HG03159 (cell line): ENCODE data around the gene PCDHB13.
"Not testable (repeated sequence)": the region's sequence is repeated elsewhere in the genome, so short reads cannot be mapped to it uniquely, and the experiment has no call there.

Source experiments
- ATAC-seq: cut with Tn5 transposase; IDR thresholded peaks from one replicate; pipeline ENCODE4 v1.9.1; 2021; ENCODE audit warnings: mild to moderate bottlenecking, moderate library complexity; ENCODE audit not compliant: unreplicated experiment

The PCDHB13 gene

DNA sequence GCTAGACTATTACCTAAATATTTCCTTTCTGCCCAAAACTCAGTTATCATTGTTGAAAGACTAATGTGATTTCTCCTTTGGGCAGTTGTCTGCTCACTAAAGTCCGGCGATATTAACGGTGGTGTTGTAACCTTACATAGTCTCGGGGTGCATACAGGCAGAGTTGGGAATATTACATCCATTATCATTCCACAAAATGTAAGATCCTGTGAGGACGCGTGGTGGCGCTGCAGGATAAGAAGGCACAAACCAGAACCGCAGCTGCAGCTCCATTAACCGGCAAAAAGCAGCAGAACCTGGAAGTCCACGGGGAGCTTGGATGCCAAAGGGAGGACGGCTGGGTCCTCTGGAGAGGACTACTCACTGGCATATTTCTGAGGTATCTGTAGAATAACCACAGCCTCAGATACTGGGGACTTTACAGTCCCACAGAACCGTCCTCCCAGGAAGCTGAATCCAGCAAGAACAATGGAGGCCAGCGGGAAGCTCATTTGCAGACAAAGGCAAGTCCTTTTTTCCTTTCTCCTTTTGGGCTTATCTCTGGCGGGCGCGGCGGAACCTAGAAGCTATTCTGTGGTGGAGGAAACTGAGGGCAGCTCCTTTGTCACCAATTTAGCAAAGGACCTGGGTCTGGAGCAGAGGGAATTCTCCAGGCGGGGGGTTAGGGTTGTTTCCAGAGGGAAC is at the start of gene PCDHB13:
Gene PCDHB13 (plus strand): TSS at position 264 of the 684 bp plus-strand sequence. CDS start 205 bp downstream, at position 469.
- not testable (repeated sequence) for ATAC-seq

DNA sequence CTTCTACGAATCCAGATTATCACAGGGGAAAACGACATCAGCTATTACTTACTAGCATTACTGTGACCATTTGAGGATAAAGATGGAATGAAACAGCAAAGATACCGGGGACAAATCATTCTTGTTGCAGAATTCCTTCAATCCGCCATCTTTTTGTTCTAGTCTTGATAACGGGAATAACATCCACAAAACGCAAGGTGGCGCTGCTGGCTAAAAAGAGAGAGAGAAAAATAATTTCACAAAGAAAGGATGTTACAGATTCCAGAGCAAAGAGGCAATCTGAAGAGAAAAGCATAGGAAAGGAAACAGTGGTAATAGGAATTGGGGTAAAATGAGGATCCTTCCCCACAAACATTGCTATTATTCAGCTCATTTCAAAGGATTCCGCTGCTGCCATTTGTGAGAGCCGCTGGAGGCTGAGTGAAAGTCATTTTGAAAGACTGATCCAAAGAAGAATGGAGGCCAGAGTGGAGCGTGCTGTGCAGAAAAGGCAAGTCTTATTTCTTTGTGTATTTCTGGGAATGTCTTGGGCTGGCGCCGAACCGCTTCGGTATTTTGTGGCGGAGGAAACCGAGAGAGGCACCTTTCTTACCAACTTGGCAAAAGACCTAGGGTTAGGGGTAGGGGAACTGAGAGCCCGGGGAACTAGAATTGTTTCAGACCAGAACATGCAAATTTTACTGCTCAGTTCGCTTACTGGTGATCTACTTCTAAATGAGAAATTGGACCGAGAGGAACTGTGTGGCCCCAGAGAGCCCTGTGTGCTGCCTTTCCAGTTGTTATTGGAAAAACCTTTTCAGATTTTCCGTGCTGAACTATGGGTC is 41.1 kb upstream of the PCDHB13 start, which contains the start of gene PCDHB7:
Gene PCDHB7 (plus strand): TSS at position 264 of the 824 bp plus-strand sequence. CDS start 192 bp downstream, at position 456.
- no peak for ATAC-seq

DNA sequence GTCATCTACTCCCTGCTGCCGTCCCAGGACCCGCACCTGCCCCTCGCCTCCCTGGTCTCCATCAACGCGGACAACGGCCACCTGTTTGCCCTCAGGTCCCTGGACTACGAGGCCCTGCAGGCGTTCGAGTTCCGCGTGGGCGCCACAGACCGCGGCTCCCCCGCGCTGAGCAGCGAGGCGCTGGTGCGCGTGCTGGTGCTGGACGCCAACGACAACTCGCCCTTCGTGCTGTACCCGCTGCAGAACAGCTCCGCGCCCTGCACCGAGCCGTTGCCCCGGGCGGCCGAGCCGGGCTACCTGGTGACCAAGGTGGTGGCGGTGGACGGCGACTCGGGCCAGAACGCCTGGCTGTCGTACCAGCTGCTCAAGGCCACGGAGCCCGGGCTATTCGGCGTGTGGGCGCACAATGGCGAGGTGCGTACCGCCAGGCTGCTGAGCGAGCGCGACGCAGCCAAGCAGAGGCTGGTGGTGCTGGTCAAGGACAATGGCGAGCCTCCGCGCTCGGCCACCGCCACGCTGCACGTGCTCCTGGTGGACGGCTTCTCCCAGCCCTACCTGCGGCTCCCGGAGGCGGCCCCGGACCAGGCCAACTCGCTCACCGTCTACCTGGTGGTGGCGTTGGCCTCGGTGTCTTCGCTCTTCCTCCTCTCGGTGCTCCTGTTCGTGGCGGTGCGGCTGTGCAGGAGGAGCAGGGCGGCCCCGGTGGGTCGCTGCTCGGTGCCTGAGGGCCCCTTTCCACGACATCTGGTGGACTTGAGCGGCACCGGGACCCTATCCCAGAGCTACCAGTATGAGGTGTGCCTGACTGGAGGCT is 39.2 kb upstream of the PCDHB13 start:
- not testable (repeated sequence) for ATAC-seq

DNA sequence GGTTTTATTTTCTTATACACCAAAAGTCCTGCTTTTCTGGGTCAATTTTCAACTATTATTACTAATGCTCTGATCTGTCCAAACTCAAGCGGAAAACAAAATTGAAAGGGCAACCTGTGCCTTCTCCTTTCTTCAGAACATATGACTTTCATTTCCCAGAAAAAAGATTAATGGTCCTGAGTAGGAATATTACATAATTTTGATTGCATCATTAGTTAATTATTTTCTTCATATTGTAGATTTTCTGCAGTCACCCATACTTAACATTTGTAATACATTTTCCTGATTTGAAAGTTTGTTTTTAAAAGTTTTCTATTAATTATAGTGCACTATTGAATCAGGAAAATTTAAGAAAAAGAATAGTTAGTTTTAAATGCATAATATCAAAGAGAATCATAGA is 37.8 kb upstream of the PCDHB13 start:
- no peak for ATAC-seq

DNA sequence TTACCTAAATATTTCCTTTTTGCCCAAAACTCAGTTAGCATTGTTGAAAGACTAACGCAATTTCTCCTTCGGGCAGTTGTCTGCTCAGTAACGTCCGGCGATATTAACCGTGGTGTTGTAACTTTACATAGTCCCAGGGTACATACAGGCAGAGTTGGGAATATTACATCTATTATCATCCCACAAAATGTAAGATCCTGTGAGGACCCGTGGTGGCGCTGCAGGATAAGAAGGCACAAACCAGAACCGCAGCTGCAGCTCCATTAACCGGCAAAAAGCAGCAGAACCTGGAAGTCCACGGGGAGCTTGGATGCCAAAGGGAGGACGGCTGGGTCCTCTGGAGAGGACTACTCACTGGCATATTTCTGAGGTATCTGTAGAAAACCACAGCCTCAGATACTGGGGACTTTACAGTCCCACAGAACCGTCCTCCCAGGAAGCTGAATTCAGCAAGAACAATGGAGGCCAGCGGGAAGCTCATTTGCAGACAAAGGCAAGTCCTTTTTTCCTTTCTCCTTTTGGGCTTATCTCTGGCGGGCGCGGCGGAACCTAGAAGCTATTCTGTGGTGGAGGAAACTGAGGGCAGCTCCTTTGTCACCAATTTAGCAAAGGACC is 36.0 kb upstream of the PCDHB13 start, which contains the start of gene PCDHB8:
Gene PCDHB8 (plus strand): TSS at position 214 of the 615 bp plus-strand sequence. CDS start 245 bp downstream, at position 459.
- ATAC-seq: not testable (repeated sequence)

DNA sequence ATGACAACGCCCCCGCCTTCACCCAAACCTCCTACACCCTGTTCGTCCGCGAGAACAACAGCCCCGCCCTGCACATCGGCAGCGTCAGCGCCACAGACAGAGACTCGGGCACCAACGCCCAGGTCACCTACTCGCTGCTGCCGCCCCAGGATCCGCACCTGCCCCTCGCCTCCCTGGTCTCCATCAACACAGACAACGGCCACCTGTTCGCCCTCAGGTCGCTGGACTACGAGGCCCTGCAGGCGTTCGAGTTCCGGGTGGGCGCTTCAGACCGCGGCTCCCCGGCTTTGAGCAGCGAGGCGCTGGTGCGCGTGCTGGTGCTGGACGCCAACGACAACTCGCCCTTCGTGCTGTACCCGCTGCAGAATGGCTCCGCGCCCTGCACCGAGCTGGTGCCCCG is 34.3 kb upstream of the PCDHB13 start:
- ATAC-seq: not testable (repeated sequence)

DNA sequence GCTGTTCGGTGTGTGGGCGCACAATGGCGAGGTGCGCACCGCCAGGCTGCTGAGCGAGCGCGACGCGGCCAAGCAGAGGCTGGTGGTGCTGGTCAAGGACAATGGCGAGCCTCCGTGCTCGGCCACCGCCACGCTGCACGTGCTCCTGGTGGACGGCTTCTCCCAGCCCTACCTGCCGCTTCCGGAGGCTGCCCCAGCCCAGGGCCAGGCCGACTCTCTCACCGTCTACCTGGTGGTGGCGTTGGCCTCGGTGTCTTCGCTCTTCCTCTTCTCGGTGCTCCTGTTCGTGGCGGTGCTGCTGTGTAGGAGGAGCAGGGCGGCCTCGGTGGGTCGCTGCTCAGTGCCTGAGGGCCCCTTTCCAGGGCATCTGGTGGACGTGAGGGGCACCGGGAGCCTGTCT is 33.8 kb upstream of the PCDHB13 start:
- ATAC-seq: not testable (repeated sequence)

DNA sequence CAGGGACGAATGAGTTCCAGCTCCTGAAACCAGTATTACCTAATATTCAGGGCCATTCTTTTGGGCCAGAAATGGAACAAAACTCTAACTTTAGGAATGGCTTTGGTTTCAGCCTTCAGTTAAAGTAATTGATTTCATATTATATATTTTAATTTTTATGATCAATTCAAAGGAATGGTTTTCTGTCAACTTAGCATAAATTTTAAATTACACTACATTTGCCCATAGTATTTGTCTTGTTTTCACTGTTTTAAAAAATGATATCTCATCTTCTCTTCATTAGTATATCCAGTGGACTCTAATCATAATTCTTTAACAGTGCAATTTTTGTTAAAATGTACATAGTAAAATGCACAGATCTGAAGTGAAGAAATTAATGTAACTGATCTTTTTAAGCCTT is 33.4 kb upstream of the PCDHB13 start:
- ATAC-seq: no peak

DNA sequence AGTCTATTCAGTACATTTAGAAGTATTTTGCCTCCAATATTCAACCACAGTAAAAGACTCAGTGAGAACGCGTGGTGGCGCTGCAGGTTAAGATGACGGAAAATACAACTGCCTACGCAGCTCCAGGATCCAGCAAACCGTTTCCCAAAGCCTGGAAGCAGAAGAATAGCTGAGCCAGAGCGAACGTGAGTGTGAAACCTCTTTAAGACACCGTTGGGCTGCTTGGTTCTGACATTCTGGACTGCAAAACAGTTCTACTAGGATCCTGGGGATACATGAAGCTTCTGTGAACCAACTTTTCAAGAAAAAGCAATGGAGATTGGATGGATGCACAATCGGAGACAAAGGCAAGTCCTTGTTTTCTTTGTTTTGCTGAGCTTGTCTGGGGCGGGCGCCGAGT is 31.5 kb upstream of the PCDHB13 start, which contains the start of gene PCDHB16:
Gene PCDHB16 (plus strand): TSS at position 140 of the 400 bp plus-strand sequence. CDS start 173 bp downstream, at position 313.
- no peak for ATAC-seq

DNA sequence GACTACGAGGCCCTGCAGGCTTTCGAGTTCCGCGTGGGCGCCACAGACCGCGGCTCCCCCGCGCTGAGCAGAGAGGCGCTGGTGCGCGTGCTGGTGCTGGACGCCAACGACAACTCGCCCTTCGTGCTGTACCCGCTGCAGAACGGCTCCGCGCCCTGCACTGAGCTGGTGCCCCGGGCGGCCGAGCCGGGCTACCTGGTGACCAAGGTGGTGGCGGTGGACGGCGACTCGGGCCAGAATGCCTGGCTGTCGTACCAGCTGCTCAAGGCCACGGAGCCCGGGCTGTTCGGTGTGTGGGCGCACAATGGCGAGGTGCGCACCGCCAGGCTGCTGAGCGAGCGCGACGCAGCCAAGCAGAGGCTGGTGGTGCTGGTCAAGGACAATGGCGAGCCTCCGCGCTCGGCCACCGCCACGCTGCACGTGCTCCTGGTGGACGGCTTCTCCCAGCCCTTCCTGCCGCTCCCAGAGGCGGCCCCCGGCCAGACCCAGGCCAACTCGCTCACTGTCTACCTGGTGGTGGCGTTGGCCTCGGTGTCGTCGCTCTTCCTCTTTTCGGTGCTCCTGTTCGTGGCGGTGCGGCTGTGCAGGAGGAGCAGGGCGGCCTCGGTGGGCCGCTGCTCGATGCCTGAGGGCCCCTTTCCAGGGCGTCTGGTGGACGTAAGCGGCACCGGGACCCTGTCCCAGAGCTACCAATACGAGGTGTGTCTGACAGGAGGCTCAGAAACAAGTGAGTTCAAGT is 29.4 kb upstream of the PCDHB13 start:
- ATAC-seq: not testable (repeated sequence)

DNA sequence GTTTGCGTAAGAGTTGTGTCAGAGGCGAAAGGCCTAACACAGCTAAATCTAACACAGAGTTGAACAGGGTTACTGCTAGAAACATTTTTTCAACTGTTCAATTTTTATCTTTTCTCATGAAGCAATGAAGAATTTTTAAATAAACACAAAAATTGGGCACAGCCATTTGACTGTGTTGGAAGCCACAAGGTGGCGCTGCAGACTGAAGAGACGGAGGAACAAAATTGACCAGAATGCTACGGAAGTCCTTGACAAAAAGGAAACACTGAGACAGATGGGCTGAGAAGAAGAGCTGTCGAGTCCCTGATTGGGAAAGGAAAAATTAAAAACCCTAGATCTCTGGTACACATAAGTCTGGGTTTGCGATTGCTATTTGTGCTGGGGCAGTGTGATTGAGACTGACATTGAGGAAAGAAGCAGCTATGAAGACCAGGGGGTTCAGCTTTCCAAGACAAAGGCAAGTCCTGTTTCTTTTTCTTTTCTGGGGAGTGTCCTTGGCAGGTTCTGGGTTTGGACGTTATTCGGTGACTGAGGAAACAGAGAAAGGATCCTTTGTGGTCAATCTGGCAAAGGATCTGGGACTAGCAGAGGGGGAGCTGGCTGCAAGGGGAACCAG is 26.7 kb upstream of the PCDHB13 start, which contains the start of gene PCDHB9:
Gene PCDHB9 (plus strand): TSS at position 265 of the 616 bp plus-strand sequence. CDS start 158 bp downstream, at position 423.
- no peak for ATAC-seq

DNA sequence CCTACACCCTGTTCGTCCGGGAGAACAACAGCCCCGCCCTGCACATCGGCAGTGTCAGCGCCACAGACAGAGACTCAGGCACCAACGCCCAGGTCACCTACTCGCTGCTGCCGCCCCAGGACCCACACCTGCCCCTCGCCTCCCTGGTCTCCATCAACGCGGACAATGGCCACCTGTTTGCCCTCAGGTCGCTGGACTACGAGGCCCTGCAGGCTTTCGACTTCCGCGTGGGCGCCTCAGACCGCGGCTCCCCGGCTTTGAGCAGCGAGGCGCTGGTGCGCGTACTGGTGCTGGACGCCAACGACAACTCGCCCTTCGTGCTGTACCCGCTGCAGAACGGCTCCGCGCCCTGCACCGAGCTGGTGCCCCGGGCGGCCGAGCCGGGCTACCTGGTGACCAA is 25.0 kb upstream of the PCDHB13 start:
- ATAC-seq: not testable (repeated sequence)

DNA sequence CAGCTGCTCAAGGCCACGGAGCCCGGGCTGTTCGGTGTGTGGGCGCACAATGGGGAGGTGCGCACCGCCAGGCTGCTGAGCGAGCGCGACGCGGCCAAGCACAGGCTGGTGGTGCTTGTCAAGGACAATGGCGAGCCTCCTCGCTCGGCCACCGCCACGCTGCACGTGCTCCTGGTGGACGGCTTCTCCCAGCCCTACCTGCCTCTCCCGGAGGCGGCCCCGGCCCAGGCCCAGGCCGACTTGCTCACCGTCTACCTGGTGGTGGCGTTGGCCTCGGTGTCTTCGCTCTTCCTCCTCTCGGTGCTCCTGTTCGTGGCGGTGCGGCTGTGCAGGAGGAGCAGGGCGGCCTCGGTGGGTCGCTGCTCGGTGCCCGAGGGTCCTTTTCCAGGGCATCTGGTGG is 24.6 kb upstream of the PCDHB13 start:
- not testable (repeated sequence) for ATAC-seq

DNA sequence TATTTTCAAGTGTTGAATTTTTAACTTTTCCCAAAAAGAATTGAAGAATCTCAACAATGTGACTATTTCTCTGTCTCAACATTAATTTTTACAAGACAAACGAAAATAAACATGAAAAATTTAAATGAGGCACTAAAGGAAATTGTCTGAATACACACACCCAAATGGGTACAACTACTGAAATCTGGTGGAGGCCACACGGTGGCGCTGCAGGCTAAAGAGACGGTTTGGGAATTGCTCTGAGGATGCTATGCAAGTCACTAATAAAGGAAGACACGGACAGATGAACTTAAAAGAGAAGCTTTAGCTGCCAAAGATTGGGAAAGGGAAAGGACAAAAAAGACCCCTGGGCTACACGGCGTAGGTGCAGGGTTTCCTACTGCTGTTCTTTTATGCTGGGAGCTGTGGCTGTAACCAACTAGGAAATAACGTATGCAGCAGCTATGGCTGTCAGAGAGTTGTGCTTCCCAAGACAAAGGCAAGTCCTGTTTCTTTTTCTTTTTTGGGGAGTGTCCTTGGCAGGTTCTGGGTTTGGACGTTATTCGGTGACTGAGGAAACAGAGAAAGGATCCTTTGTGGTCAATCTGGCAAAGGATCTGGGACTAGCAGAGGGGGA is 21.5 kb upstream of the PCDHB13 start, which contains the start of gene PCDHB10:
Gene PCDHB10 (plus strand): TSS at position 244 of the 616 bp plus-strand sequence. CDS start 200 bp downstream, at position 444.
- ATAC-seq: no peak

DNA sequence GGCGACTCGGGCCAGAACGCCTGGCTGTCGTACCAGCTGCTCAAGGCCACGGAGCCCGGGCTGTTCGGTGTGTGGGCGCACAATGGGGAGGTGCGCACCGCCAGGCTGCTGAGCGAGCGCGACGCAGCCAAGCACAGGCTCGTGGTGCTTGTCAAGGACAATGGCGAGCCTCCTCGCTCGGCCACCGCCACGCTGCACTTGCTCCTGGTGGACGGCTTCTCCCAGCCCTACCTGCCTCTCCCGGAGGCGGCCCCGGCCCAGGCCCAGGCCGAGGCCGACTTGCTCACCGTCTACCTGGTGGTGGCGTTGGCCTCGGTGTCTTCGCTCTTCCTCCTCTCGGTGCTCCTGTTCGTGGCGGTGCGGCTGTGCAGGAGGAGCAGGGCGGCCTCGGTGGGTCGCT is 19.4 kb upstream of the PCDHB13 start:
- ATAC-seq: not testable (repeated sequence)

DNA sequence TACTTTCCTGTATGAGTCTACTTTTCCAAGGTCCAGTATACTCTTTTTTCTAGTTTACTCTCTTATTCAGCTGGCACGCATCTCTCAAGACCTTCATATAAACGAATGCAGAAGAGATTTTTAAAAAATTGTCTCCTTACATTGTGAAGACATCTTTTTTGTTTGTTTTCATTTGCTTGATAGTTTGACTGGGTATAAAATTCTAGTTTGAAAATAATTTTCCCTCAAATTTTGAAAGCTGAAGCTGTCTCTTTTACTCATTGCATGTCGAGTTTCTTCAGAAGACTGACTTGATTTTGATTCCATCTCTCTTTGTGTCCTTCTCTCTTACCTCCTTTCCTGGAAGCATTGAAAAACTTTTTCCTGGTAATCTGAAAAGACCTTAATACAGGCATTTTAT is 17.4 kb upstream of the PCDHB13 start:
- ATAC-seq: no peak

DNA sequence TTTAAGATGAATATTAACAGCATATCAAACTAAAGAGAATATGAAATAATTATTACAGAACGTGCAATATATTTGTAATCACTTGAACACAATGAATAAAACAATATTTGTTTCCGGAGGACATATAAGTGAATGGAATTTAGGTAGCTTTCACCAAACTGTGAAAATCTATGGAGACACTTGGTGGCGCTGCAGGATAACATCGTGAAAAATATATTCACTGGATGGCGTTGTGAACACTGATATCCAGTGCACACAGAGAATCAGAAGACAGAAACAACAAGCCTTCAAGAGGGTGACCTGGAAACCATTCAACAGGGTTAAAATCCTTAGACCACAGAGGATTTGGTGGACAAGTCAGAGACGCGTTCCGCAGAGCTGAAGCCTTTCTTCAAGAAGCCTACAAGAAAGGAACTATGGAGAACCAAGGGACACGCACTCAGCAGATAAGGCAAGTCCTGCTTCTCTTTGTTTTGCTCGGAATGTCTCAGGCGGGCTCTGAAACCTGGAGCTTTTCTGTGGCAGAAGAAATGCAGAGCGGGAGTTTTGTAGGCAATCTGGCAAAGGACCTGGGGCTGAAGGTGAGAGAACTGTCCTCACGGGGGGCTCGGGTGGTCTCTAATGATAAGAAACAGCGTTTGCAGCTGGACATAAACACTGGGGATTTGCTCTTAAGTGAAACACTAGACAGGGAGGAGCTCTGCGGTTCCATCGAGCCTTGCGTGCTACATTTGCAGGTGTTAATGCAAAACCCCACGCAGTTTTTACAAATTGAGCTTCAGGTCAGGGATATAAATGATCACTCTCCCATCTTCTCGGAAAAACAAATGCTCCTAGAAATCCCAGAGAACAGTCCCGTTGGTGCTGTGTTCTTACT is 14.1 kb upstream of the PCDHB13 start, which contains the start of gene PCDHB11:
Gene PCDHB11 (plus strand): TSS at position 269 of the 877 bp plus-strand sequence. CDS start 148 bp downstream, at position 417.
- no peak for ATAC-seq
